ENCODE data around the gene USHBP1.

- TF ChIP-seq EZH2phosphoT487 (IDR thresholded peaks at IDR 0.05; ENCODE audit: insufficient read depth, low read depth) (no peak), EZH2 (IDR thresholded peaks at IDR 0.05; ENCODE audit: insufficient read depth, poor library complexity, severe bottlenecking) (no peak)
Observed at GRCh38 chr19:17206736-17207581, 57.6 kb downstream of the USHBP1 start.
